Measurements from ENCODE around the gene PNPLA7.

PNPLA7 gene

GRCh38 chr9:137447722-137448601 lies 102.2 kb downstream of the PNPLA7 start:
- no peak for DNase-seq

GRCh38 chr9:137446851-137447471 lies 103.2 kb downstream of the PNPLA7 start:
- DNase-seq: no peak

GRCh38 chr9:137445930-137446431 lies 104.2 kb downstream of the PNPLA7 start:
- no peak for DNase-seq

- peak; percentile 84 for DNase-seq
Measured at GRCh38 chr9:137445275-137445807, 104.9 kb downstream of the PNPLA7 start.

GRCh38 chr9:137444106-137444790 lies 106.0 kb downstream of the PNPLA7 start:
- no peak for DNase-seq

GRCh38 chr9:137441935-137442321 lies 108.3 kb downstream of the PNPLA7 start:
- no peak for DNase-seq

GRCh38 chr9:137441289-137441934 lies 108.8 kb downstream of the PNPLA7 start, which contains the start of gene ENTPD8:
TSS of gene ENTPD8 (minus strand) at chr9:137441357. CDS start at chr9:137438285, 3,072 bp downstream.
- no peak for DNase-seq

GRCh38 chr9:137439158-137439714 lies 111.0 kb downstream of the PNPLA7 start:
- no peak for DNase-seq

- DNase-seq: no peak
Measured at GRCh38 chr9:137438591-137439157, 111.5 kb downstream of the PNPLA7 start.

DNA sequence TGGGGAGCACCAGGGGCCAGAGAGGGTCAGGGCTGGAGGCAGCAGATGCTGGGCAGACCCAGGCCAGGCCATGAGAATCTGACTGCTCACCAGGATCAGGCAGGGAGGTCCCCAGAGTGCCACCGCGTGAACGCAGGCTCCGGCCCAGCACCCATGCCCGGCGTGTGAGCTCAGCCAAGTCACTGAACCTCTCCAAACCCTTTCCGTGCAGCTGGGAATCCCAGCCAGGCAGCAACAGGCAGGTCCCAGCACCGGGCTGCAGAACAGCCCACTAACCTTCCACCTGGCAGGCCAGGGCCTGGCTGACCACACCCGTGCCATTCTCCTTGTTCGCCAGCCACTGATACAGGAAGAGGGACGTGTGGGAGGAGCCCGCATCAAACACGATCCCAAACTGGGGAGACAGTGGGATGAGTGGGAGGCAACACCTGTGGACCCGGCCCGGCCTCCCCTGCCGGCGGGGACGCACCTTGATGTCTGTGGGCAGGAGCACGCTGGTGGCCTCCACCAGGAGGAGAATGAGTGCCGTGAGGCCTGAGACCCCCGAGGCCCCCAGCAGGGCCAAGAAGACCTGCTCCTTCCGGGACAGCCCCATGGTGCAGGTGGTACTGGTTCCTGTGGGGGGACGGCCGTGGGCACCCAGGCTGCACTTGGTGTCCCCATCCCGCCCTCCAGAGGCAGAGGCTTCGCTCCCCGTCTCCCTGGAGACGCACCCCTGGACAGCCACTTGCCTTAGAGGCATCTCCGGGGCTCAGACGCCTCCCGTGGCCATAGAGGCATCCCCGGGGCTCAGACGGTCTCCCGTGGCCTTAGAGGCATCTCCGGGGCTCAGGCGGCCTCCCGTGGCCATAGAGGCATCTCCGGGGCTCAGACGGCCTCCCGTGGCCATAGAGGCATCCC lies 112.3 kb downstream of the PNPLA7 start:
- no peak for DNase-seq

DNA sequence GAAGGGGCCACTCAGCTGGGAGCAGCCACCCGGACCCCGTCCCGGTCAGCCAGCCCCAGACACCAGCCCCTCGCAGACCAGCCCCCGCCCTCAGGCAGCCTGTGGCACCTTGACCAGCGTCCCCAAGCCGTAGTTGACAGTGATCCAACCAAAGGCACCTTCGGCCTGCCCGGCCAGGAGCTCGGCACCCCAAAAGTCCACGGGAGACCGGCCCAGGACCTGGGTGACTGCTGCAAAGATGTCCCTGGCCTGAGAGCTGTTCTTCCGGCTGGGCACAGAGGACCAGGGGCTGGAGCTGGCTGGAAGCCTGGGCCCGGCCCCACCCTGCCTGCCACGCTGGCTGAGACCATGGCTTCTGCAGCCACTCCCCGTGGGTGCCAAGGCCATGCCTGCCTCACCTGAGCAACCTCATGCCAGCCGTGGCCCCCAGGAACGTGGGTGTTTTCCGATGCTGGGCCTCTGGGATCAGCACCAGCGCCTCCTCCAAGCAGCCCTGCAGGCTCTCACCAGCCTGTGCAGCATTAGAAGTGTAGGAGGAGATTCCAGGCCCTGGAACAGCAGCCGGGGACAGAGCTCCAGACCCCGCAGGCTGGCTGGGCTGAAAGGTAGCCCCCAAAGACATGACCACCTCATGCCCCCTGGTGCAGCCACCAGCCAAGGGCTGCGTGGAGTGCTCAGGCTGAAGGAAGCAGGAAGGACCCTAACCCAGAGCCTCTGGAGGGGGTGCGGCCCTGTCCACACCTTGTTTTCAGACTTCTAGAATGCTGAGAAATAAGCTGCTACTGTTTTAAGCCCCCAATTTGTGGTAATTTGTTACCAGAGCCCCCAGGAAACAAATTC lies 113.2 kb downstream of the PNPLA7 start:
- DNase-seq: no peak

GRCh38 chr9:137435980-137436760 lies 114.0 kb downstream of the PNPLA7 start:
- no peak for DNase-seq

GRCh38 chr9:137435381-137435891 lies 114.8 kb downstream of the PNPLA7 start:
- DNase-seq: no peak

DNA sequence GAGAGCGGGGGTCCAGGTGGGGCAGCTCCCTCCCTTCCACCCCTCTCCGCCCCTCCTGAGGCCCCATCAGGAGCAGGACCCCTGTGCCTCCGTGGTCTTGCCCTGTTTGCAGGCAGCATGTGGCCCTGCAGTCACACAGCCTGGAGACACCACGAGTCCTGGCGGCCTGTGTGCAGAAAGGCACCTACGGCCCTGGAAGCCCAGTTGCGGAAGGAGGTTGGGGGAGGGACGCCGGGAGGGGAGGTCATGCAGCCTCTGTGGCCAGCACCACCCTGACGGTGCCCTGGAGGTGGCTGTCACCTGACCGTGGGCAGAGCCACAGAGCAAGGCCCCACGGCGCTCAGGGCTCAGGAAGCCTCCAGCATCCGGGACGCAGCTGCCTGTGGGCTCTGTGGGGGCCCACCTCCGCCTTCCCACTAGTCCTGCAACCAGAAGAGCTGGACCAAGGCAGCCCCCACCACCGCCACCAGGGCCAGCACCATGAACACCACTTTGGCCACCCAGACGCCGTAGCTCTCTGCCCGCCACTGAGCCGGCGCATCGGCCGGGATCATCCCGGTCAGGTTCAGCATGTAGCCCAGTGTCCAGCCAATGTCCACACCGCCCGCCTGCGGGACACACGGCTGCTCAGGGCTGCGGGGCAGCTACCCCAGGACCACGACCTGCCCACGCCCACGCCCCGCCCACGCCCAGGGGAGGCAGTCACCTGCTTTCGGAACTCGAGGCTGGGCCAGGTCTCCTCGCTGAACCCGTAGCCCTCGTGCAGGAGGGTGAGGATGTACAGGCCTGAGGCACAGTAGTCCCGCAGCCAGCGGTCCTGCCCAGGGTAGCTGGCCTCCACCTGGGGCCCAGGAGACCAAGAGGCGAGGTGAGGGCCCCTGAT lies 115.5 kb downstream of the PNPLA7 start:
- no peak for DNase-seq

DNA sequence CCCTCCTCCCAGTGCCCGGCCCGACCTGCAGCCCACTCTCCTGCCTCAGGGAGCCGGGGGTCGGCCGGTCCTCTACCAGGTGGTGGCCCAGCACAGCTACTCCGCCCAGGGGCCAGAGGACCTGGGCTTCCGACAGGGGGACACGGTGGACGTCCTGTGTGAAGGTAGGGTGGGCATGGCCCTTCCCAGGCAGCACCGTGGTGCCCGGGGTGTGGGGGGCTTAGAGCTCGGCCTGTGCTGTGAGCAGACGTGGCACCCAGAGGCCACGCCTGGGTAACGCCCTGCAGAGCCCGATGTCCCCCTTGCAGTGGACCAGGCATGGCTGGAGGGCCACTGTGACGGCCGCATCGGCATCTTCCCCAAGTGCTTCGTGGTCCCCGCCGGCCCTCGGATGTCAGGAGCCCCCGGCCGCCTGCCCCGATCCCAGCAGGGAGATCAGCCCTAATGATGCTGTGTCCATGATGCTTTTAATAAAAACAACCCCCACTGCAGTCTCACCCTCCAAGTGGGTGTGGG lies 116.2 kb downstream of the PNPLA7 start:
- no peak for DNase-seq

DNA sequence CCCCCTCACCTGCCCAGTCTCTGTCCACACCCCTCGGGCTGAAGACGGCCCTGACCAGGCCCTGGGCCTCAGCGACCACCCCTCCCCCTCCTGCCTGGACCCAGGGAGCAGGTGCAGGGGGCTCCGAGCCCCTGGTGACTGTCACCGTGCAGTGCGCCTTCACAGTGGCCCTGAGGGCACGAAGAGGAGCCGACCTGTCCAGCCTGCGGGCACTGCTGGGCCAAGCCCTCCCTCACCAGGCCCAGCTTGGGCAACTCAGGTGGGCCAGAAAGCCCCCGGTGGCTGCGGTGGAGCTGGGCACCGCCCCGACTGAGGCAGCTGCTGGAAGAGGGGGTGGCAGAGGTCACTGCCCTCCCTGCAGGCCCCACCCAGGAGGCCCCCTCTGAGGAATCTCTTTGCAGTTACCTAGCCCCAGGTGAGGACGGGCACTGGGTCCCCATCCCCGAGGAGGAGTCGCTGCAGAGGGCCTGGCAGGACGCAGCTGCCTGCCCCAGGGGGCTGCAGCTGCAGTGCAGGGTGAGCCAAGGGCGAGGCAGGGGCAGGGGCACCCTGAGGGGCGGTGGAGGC lies 116.8 kb downstream of the PNPLA7 start:
- no peak for DNase-seq

All from T-helper 9 cell (primary cell).